Thyroid gland (tissue), 4 donors: ENCODE results near the gene ZNF318. TPM values are rescaled to one million over a fixed set of nuclear protein-coding genes. Genes with fewer than 3 reads are reported as not detected.

Source experiments
- DNase-seq, 2 donors: peaks; one replicate each; pipeline ENCODE4 v3.0.0-alpha.2; 2019
- H3K27ac ChIP-seq, 3 donors: fragments of 200-600 bp; sonication (generic); 1 replicate in 2 of 3; 2 replicates in 1 of 3; pipeline ENCODE4 v1.5.1; 2016 to 2019; ENCODE audit warnings: mild to moderate bottlenecking in 1 of 3, moderate library complexity in 1 of 3
- H3K27me3 ChIP-seq: fragments of 200-600 bp; sonication (generic); one replicate; pipeline ENCODE4 v1.5.1; 2019
- H3K36me3 ChIP-seq, 2 donors: fragments of 200-600 bp; sonication (generic); one replicate each; pipeline ENCODE4 v1.5.1; 2016 to 2019
- H3K4me1 ChIP-seq, 2 donors: fragments of 200-600 bp; sonication (generic); one replicate each; pipeline ENCODE4 v1.5.1; 2017 to 2019
- H3K4me3 ChIP-seq, 3 donors: fragments of 200-600 bp; sonication (generic); replicated peaks in 1 of 3; 1 replicate in 2 of 3; 2 replicates in 1 of 3; pipeline ENCODE4 v1.5.1; 2016; ENCODE audit warnings: mild to moderate bottlenecking in 1 of 3
- H3K9me3 ChIP-seq: fragments of 200-600 bp; sonication (generic); one replicate; pipeline ENCODE4 v1.5.1; 2017
- CTCF ChIP-seq, 6 experiments: fragments of 200-600 bp in 3 of 6; fragments of 450-650 bp in 3 of 6; sonication (generic) in 3 of 6; IDR thresholded peaks; one replicate each; pipeline ENCODE4 v1.5.1; 2016 to 2019; ENCODE audit warnings: antibody characterized with exemption in 6 of 6, mild to moderate bottlenecking in 2 of 6, inconsistent platforms in 1 of 6, moderate library complexity in 1 of 6
- POLR2A ChIP-seq, 2 donors: fragments of 450-650 bp; IDR thresholded peaks; one replicate each; pipeline ENCODE4 v1.6.1; 2017; ENCODE audit warnings: antibody characterized with exemption in 2 of 2, mild to moderate bottlenecking in 2 of 2, moderate library complexity in 1 of 2
- WGBS, 2 donors: methylation state at CpG; one replicate each; pipeline ENCODE4 v1.1.5; 2017; 5-methylcytosine and 5-hydroxymethylcytosine counted together
- intact Hi-C: fragments of 100-400 bp; cut with DNase I; formaldehyde crosslinking; loops from one replicate; pipeline ENCODE4 v1.15.1; 2023
- total RNA-seq, 4 donors: library from RNA; depleted of rRNA; stranded (reverse); fragments of >200 nt; gene quantifications; one replicate each; pipeline ENCODE4 v1.2.3, GENCODE V29; 2016

Gene ZNF318
- total RNA-seq, 4 donors from 2014 or later, result 32.4 to 84.6 (median 37.5) TPM

GRCh38 chr6:43339168-43339567, 30.3 kb downstream of the ZNF318 start:
- Histone ChIP-seq H3K36me3 (peaks cover 47 to 55% of the 10 kb centered on the region in 2 donors), H3K4me1 (no peaks in the 10 kb centered on the region), H3K27me3 (no peaks in the 10 kb centered on the region), H3K27ac (no peak overlapping the region), H3K4me3 (no peak overlapping the region), H3K9me3 (no peaks in the 10 kb centered on the region)
- 99 to 100% methylated on average over 4 of the region's 4 CpGs for WGBS, 2 donors
- TF ChIP-seq CTCF (IDR thresholded peaks at IDR 0.05) (no peak), POLR2A (IDR thresholded peaks at IDR 0.05) (no peak)
- no peak for DNase-seq
- intact Hi-C loops, result loop anchor here (5.0 kb wide), 1 partner anchor 77 kb away; no protein-coding TSS in a partner anchor

- no peaks in the 10 kb centered on the region for H3K9me3 ChIP-seq
- H3K4me1 ChIP-seq, result no peaks in the 10 kb centered on the region
- H3K27me3 ChIP-seq, result no peaks in the 10 kb centered on the region
- H3K36me3 ChIP-seq, result peaks cover 43 to 51% of the 10 kb centered on the region in 2 donors
- no peak overlapping the region for H3K4me3 ChIP-seq
- no peak overlapping the region for H3K27ac ChIP-seq
- TF ChIP-seq CTCF (IDR thresholded peaks at IDR 0.05) (no peak), POLR2A (IDR thresholded peaks at IDR 0.05) (no peak)
- DNase-seq, result no peak
- intact Hi-C loops, result loop anchor here (5.0 kb wide), 1 partner anchor 76 kb away; no protein-coding TSS in a partner anchor
Measured at GRCh38 chr6:43338243-43338642, 31.2 kb downstream of the ZNF318 start.

- no peaks in the 10 kb centered on the region for H3K4me1 ChIP-seq
- no peak for DNase-seq
- H3K36me3 ChIP-seq, result peaks cover 25 to 38% of the 10 kb centered on the region in 2 donors
- no peak for TF ChIP-seq POLR2A (IDR thresholded peaks at IDR 0.05)
- TF ChIP-seq CTCF (IDR thresholded peaks at IDR 0.05), result no peak
- intact Hi-C loops, result loop anchor here (5.0 kb wide), 1 partner anchor 74 kb away; no protein-coding TSS in a partner anchor
- WGBS, 2 donors, result 62 to 69% methylated on average over 3 of the region's 3 CpGs
- no peak overlapping the region for H3K27ac ChIP-seq
- H3K9me3 ChIP-seq, result no peaks in the 10 kb centered on the region
- no peaks in the 10 kb centered on the region for H3K27me3 ChIP-seq
- H3K4me3 ChIP-seq, result no peak overlapping the region
Measured at GRCh38 chr6:43336382-43336781, 33.1 kb downstream of the ZNF318 start.

- 78 to 94% methylated on average over 3 of the region's 3 CpGs for WGBS, 2 donors
- Histone ChIP-seq H3K27me3 (no peaks in the 10 kb centered on the region), H3K4me1 (no peaks in the 10 kb centered on the region), H3K27ac (no peak overlapping the region), H3K36me3 (peaks cover 18 to 28% of the 10 kb centered on the region in 2 donors), H3K9me3 (no peaks in the 10 kb centered on the region), H3K4me3 (no peak overlapping the region)
- TF ChIP-seq CTCF (IDR thresholded peaks at IDR 0.05) (no peak), POLR2A (IDR thresholded peaks at IDR 0.05) (no peak)
- intact Hi-C loops, result loop anchor here (5.0 kb wide), 1 partner anchor 73 kb away; no protein-coding TSS in a partner anchor
- no peak for DNase-seq
Measured at GRCh38 chr6:43335469-43335868, 34.0 kb downstream of the ZNF318 start.

GRCh38 chr6:43334466-43335095, 34.9 kb downstream of the ZNF318 start:
- no peak for DNase-seq
- no peaks in the 10 kb centered on the region for H3K4me1 ChIP-seq
- no peak overlapping the region for H3K27ac ChIP-seq
- no peaks in the 10 kb centered on the region for H3K27me3 ChIP-seq
- intact Hi-C loops, result loop anchor here (5.0 kb wide), 1 partner anchor 72 kb away; no protein-coding TSS in a partner anchor
- peaks cover 9 to 20% of the 10 kb centered on the region in 2 donors for H3K36me3 ChIP-seq
- no peak overlapping the region for H3K4me3 ChIP-seq
- no peak for TF ChIP-seq POLR2A (IDR thresholded peaks at IDR 0.05)
- peak; percentile 29 to 66 (median 45) for TF ChIP-seq CTCF (IDR thresholded peaks at IDR 0.05)
- 29 to 35% methylated on average over 2 of the region's 2 CpGs for WGBS, 2 donors
- no peaks in the 10 kb centered on the region for H3K9me3 ChIP-seq
